Osteoblast (primary cell): ENCODE measurements around the gene VIPR2. TPM values are rescaled to one million over a fixed set of nuclear protein-coding genes. Genes with fewer than 3 reads are reported as not detected.

Experiments used
- DNase-seq: peaks from one replicate; pipeline ENCODE4 v3.0.0; 2011; ENCODE audit warnings: low spot score, mixed read lengths; ENCODE audit not compliant: insufficient read length; ENCODE audit errors: missing footprints
- H2AFZ ChIP-seq: 2 replicates; pipeline ENCODE4 v1.6.0; 2011; ENCODE audit warnings: mild to moderate bottlenecking, low read length
- H3K27ac ChIP-seq: 2 replicates; pipeline ENCODE4 v1.5.1; 2011; ENCODE audit warnings: mild to moderate bottlenecking, low read depth, low read length, moderate library complexity
- H3K27me3 ChIP-seq: 2 replicates; pipeline ENCODE4 v1.6.0; 2012; ENCODE audit warnings: mild to moderate bottlenecking, control low read depth, inconsistent platforms, low read length, moderate library complexity; ENCODE audit not compliant: insufficient read depth
- H3K36me3 ChIP-seq: 2 replicates; pipeline ENCODE4 v1.5.1; 2011; ENCODE audit warnings: mild to moderate bottlenecking, low read length, control low read depth, moderate library complexity; ENCODE audit not compliant: insufficient read depth
- H3K4me1 ChIP-seq: 2 replicates; pipeline ENCODE4 v1.5.1; 2011; ENCODE audit warnings: mild to moderate bottlenecking, low read length, control low read depth, moderate library complexity; ENCODE audit not compliant: insufficient read depth
- H3K4me2 ChIP-seq: 2 replicates; pipeline ENCODE4 v1.6.0; 2011; ENCODE audit warnings: mild to moderate bottlenecking, low read length; ENCODE audit not compliant: insufficient read depth
- H3K4me3 ChIP-seq: fragments of 200-600 bp; sonication (generic); 3 replicates; pipeline ENCODE4 v1.5.1; 2012; ENCODE audit warnings: mild to moderate bottlenecking, low read length, inconsistent platforms; ENCODE audit not compliant: insufficient read depth
- H3K79me2 ChIP-seq: 2 replicates; pipeline ENCODE4 v1.6.0; 2012; ENCODE audit warnings: mild to moderate bottlenecking, low read length, control low read depth, inconsistent platforms; ENCODE audit not compliant: insufficient read depth
- H3K9me3 ChIP-seq: 2 replicates; pipeline ENCODE4 v1.5.1; 2011; ENCODE audit warnings: low read depth, low read length, control low read depth
- H4K20me1 ChIP-seq: 2 replicates; pipeline ENCODE4 v1.6.0; 2012; ENCODE audit warnings: mild to moderate bottlenecking, low read length, control low read depth; ENCODE audit not compliant: insufficient read depth
- total RNA-seq: library from RNA; depleted of rRNA; stranded (reverse); fragments of >200 nt; gene quantifications from 2 replicates; pipeline ENCODE4 v1.2.3, GENCODE V29; 2012
- TF ChIP-seq, protein P1 (sequence below): IDR thresholded peaks from 2 replicates; pipeline ENCODE4 v1.5.1; 2011; ENCODE audit warnings: mild to moderate bottlenecking, low read depth, low read length, moderate library complexity; ENCODE audit errors: extremely low read depth

Gene VIPR2
- total RNA-seq, 1 donor = not detected

DNA sequence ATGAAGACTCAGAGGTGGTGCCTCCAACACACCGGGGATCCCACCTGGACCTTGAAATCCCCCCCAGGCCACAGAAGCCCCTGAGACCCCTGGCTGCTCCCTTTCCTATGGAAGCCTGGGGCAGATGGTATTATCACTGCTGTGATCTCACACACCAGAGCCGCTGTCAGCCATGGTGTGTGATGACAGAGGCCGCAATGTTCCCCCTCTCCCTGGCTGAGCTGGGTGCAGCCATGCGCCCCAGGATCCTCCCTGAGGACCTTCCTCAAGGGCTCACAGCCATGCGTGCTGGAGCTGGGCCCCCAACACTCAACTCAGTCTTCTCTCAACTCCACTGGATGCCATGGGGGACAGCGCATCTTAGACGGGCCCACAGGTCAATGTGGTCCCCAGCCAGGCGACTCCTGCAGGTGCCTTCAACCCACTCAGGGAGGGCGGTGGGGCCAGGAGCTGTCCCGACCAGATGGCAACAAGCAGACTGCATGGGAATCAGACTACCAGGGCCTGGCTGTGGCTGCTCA lies 44.9 kb downstream of the VIPR2 start:
- peak; percentile 75 for DNase-seq
- no peaks in the 10 kb centered on the region for H3K27me3 ChIP-seq
- no peak overlapping the region for H3K27ac ChIP-seq
- H3K4me2 ChIP-seq = no peak overlapping the region
- H4K20me1 ChIP-seq = no peaks in the 10 kb centered on the region
- no peaks in the 10 kb centered on the region for H3K9me3 ChIP-seq
- no peak overlapping the region for H2AFZ ChIP-seq
- no peaks in the 10 kb centered on the region for H3K36me3 ChIP-seq
- H3K4me1 ChIP-seq = no peaks in the 10 kb centered on the region
- no peak overlapping the region for H3K4me3 ChIP-seq
- TF ChIP-seq, protein P1, sequence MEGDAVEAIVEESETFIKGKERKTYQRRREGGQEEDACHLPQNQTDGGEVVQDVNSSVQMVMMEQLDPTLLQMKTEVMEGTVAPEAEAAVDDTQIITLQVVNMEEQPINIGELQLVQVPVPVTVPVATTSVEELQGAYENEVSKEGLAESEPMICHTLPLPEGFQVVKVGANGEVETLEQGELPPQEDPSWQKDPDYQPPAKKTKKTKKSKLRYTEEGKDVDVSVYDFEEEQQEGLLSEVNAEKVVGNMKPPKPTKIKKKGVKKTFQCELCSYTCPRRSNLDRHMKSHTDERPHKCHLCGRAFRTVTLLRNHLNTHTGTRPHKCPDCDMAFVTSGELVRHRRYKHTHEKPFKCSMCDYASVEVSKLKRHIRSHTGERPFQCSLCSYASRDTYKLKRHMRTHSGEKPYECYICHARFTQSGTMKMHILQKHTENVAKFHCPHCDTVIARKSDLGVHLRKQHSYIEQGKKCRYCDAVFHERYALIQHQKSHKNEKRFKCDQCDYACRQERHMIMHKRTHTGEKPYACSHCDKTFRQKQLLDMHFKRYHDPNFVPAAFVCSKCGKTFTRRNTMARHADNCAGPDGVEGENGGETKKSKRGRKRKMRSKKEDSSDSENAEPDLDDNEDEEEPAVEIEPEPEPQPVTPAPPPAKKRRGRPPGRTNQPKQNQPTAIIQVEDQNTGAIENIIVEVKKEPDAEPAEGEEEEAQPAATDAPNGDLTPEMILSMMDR = no peak
- H3K79me2 ChIP-seq = no peaks in the 10 kb centered on the region

DNA sequence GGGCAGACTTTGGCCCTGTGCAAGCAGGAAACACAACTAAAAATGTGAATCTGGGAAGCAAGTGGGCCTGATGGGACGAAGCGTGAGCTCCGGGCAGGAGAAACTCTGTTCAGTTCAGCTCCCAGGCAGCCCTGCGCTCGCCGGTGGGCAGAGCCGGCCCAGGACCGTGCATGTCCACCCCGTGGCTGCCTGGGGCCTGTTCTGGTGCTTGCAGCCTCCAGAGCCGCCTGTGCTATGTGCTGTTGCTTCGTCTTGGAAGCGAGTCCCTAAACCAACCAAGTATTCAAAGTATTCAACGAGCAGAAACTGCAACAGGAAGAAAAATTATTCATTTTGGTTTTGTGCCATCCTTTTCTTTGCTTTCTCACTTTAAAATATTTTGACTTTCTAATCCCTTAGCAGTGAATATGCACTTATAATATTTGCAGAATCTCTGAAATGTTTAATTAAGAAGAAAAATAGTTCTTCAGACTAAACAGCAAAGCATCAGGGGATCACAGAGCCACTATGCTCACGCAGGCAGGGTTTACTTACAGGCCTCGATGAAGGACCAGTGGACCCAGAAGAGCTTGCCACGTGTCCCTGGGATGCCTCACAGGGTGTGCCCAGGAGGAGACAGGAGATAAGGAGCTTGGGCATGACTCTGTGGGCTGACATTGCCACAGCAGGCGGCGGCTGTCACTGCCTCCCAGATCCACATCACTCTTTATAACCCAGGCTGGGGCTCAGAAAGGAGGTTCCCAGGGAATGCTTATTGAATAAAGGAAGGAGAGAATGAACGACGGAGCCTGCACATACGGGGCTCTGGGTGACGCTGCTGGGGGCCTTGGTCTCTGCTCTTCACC lies 45.6 kb downstream of the VIPR2 start:
- Histone ChIP-seq H3K79me2 (no peaks in the 10 kb centered on the region), H3K4me1 (no peaks in the 10 kb centered on the region), H3K4me2 (no peak overlapping the region), H2AFZ (no peak overlapping the region), H3K4me3 (no peak overlapping the region), H4K20me1 (no peaks in the 10 kb centered on the region), H3K9me3 (no peaks in the 10 kb centered on the region), H3K27ac (no peak overlapping the region), H3K27me3 (no peaks in the 10 kb centered on the region), H3K36me3 (no peaks in the 10 kb centered on the region)
- TF ChIP-seq, protein P1 = no peak
- DNase-seq = peak; percentile 81

DNA sequence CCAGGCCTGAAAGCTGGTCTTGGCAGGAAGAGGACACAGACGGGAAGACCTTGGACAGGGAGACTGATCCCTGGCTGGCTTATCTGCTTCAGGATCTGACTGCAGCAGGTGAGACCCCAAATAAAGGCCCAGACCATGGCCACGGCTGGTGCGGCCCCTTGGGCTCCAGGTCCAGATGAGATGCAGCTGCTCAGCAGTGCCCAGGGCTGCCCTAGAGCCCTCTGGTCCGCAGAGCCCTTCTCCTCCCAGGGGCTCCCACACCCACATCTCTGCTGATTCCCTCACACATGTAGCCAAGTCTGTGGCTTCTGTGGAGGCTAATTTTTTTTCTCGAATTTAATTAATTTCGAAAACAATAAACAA lies 46.3 kb downstream of the VIPR2 start:
- Histone ChIP-seq H3K27me3 (no peaks in the 10 kb centered on the region), H3K9me3 (no peaks in the 10 kb centered on the region), H3K4me1 (no peaks in the 10 kb centered on the region), H3K4me2 (no peak overlapping the region), H2AFZ (no peak overlapping the region), H4K20me1 (no peaks in the 10 kb centered on the region), H3K79me2 (no peaks in the 10 kb centered on the region), H3K27ac (no peak overlapping the region), H3K4me3 (no peak overlapping the region), H3K36me3 (no peaks in the 10 kb centered on the region)
- DNase-seq = peak; percentile 76
- TF ChIP-seq, protein P1 = no peak

DNA sequence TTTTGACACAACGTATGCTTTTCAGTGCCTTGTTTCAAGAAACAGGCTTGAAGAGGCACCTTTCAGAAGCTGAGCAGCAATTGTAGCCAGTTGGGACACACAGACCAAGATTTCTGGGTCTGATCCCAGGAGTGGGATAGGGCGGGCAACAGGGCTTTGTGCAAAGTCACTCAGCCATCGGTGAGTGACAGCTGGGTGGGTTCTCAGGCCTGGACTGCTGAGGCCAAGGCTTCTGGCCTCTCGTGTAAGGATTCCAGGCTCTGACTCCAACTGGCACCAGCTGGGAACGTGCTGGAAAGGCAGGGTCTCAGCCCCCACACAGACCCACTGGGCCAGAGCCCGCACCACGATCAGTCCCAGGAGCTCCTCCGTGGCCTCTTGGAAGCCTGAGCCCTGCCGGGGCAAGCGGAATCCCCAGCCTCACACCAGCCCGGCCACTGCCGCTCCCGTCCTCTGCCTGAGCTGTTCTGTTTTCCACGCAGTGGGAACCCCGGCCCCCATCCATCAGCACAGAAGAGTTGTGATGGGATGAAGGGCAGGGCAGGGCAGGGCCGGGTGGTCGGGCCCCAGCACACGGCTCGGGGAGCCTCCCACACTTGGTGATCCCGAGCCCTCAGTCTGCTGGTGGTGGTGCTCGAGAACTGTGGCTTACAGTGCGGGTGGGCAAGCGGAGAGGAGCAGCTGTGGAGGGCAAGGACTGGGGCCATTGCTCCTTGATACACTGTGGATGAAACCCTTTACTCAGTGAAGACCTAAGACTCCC lies 46.8 kb downstream of the VIPR2 start:
- no peak overlapping the region for H3K4me2 ChIP-seq
- TF ChIP-seq, protein P1 = no peak
- no peaks in the 10 kb centered on the region for H3K79me2 ChIP-seq
- no peaks in the 10 kb centered on the region for H3K4me1 ChIP-seq
- no peaks in the 10 kb centered on the region for H3K9me3 ChIP-seq
- H3K4me3 ChIP-seq = no peak overlapping the region
- no peaks in the 10 kb centered on the region for H3K27me3 ChIP-seq
- no peak overlapping the region for H2AFZ ChIP-seq
- H4K20me1 ChIP-seq = no peaks in the 10 kb centered on the region
- no peaks in the 10 kb centered on the region for H3K36me3 ChIP-seq
- DNase-seq = peak; percentile 54
- H3K27ac ChIP-seq = no peak overlapping the region
